Pancreas (tissue), 10 donors: ENCODE data around the gene SUGP2. TPM values are rescaled to one million over a fixed set of nuclear protein-coding genes. Genes with fewer than 3 reads are reported as not detected.

Experiments used
- ATAC-seq, 4 donors: fragments of 200-7000 bp; cut with Tn5 transposase; one replicate each; pipeline versions ENCODE4 v1.8.0 to v1.9.1; 2020; ENCODE audit warnings: mild to moderate bottlenecking in 4 of 4, moderate library complexity in 4 of 4
- DNase-seq, 6 donors: peaks; one replicate each; pipeline ENCODE4 v3.0.0-alpha.2; 2020
- FAIRE-seq: peaks from 2 replicates; lab custom pipeline; 2012; peaks lifted over from hg19 to GRCh38; lab: Jason Lieb, UNC
- H3K27ac ChIP-seq, 4 donors: fragments of 200-600 bp; sonication (generic); 1 replicate in 3 of 4; 2 replicates in 1 of 4; pipeline versions ENCODE4 v1.5.0 to v1.8.0; 2020
- H3K27me3 ChIP-seq, 4 donors: fragments of 200-600 bp; one replicate each; pipeline ENCODE4 v1.8.0; 2021
- H3K36me3 ChIP-seq, 3 donors: fragments of 200-600 bp; sonication (generic) in 1 of 3; one replicate each; pipeline versions ENCODE4 v1.5.0 to v1.8.0; 2020 to 2021
- H3K4me1 ChIP-seq, 3 donors: fragments of 200-600 bp; one replicate each; pipeline ENCODE4 v1.8.0; 2021
- H3K4me3 ChIP-seq, 4 donors: fragments of 200-600 bp; sonication (generic) in 2 of 4; one replicate each; pipeline versions ENCODE4 v1.5.0 to v1.8.0; 2020 to 2021
- H3K9me3 ChIP-seq, 4 donors: fragments of 200-600 bp; one replicate each; pipeline ENCODE4 v1.8.0; 2021
- CTCF ChIP-seq, 4 donors: fragments of 200-600 bp; sonication (generic) in 3 of 4; IDR thresholded peaks; one replicate each; pipeline versions ENCODE4 v1.5.0 to v1.8.0; 2021; ENCODE audit warnings: antibody characterized with exemption in 4 of 4
- WGBS, 2 donors: extraction: QIAGEN DNeasy Blood & Tissue Kit; methylation state at CpG; one replicate each; pipeline ENCODE4 v1.1.7; 2013; 5-methylcytosine and 5-hydroxymethylcytosine counted together
- intact Hi-C, 3 donors: fragments of 100-400 bp; cut with DNase I; formaldehyde crosslinking; loops; one replicate each; pipeline versions ENCODE4 v1.11.1 to v1.14.2; 2022
- polyA plus RNA-seq, 2 donors: library from polyadenylated mRNA; stranded (reverse); fragments of 200-250 nt; gene quantifications; one replicate each; pipeline ENCODE4 v1.2.3, GENCODE V29; 2013
- total RNA-seq, 6 donors: library from RNA; stranded (reverse); fragmentation: NEBNext Ultra II Directional in 4 of 6; extraction: Animal tissue kit (Norgen Biotek cat#: 25700) in 4 of 6; gene quantifications; one replicate each; pipeline versions ENCODE4 v1.2.1 to v1.2.4, GENCODE V29; 2021 to 2023
- donor health status: healthy with polysubstance abuse.
- donor health status: DM: no; HTN: no; CAD: no; lungs with moderate emphysema.
- donor health status: DM: no; HTN: no; CAD: no.
- donor health status: control.
- donor health status: control.
- donor health status: Bipolar disorder and iron deficiency.
- donor health status: DM: yes; HTN: yes; CAD: no.
- donor health status: DM: no; HTN: no; CAD: no.
- donor health status: DM: no; HTN: no; CAD: no.
- donor health status: DM: yes; HTN: yes; CAD: no.

Gene SUGP2
- total and polyA plus RNA-seq, 8 donors = 15.4 to 60.6 (median 25.3) TPM

GRCh38 chr19:19043881-19044280 lies 10.6 kb upstream of the SUGP2 start:
- Histone ChIP-seq H3K27ac (no peak overlapping the region), H3K4me1 (peaks cover 0 to 4% (median 0%) of the 10 kb centered on the region in 3 donors), H3K9me3 (no peaks in the 10 kb centered on the region), H3K4me3 (no peak overlapping the region), H3K27me3 (no peaks in the 10 kb centered on the region), H3K36me3 (no peaks in the 10 kb centered on the region)
- FAIRE-seq = no peak
- no peak for TF ChIP-seq CTCF (IDR thresholded peaks at IDR 0.05)
- intact Hi-C loops = no loop called here
- ATAC-seq = no peak
- DNase-seq = peak in 1 of 6 donors; percentile 13
- WGBS, 2 donors = 92% methylated on average over 6 of the region's 6 CpGs

- no peaks in the 10 kb centered on the region for H3K36me3 ChIP-seq
- no peaks in the 10 kb centered on the region for H3K27me3 ChIP-seq
These were observed 10.2 kb upstream of the SUGP2 start for GRCh38 chr19:19043481-19043880.

GRCh38 chr19:19042732-19043280 lies 9.5 kb upstream of the SUGP2 start:
- no peaks in the 10 kb centered on the region for H3K9me3 ChIP-seq
- H3K27ac ChIP-seq = no peak overlapping the region
- no peak overlapping the region for H3K4me3 ChIP-seq
- DNase-seq = peak in 1 of 6 donors; percentile 57
- TF ChIP-seq CTCF (IDR thresholded peaks at IDR 0.05) = no peak
- H3K27me3 ChIP-seq = no peaks in the 10 kb centered on the region
- no peak for FAIRE-seq
- intact Hi-C loops = no loop called here
- peaks cover 0 to 4% (median 0%) of the 10 kb centered on the region in 3 donors for H3K4me1 ChIP-seq
- 90 to 93% methylated on average over 13 of the region's 13 CpGs for WGBS, 2 donors
- no peaks in the 10 kb centered on the region for H3K36me3 ChIP-seq
- ATAC-seq = no peak

More at GRCh38 chr19:19043481-19043880, 10.2 kb upstream of the SUGP2 start:
- no peak for ATAC-seq
- Histone ChIP-seq H3K4me1 (peaks cover 0 to 4% (median 0%) of the 10 kb centered on the region in 3 donors), H3K9me3 (no peaks in the 10 kb centered on the region), H3K4me3 (no peak overlapping the region), H3K27ac (no peak overlapping the region)
- intact Hi-C loops = no loop called here
- no peak for FAIRE-seq
- 80 to 98% methylated on average over 6 of the region's 6 CpGs for WGBS, 2 donors
- no peak for TF ChIP-seq CTCF (IDR thresholded peaks at IDR 0.05)
- peak in 1 of 6 donors; percentile 52 for DNase-seq

- 28 to 30% methylated on average over 7 of the region's 7 CpGs for WGBS, 2 donors
- Histone ChIP-seq H3K27ac (peak overlapping the region in 1 of 4 donors; percentile 16), H3K4me1 (peaks cover 0 to 4% (median 0%) of the 10 kb centered on the region in 3 donors), H3K4me3 (no peak overlapping the region), H3K36me3 (no peaks in the 10 kb centered on the region), H3K27me3 (no peaks in the 10 kb centered on the region), H3K9me3 (no peaks in the 10 kb centered on the region)
- intact Hi-C loops = no loop called here
- DNase-seq (peak in 5 of 6 donors; percentile 58 to 85 (median 80)), FAIRE-seq (no peak), ATAC-seq (peak; percentile 85 to 94 (median 91))
- no peak for TF ChIP-seq CTCF (IDR thresholded peaks at IDR 0.05)
These were observed 7.1 kb upstream of the SUGP2 start for GRCh38 chr19:19040417-19040816.

- intact Hi-C loops = no loop called here
- no peak for TF ChIP-seq CTCF (IDR thresholded peaks at IDR 0.05)
- Histone ChIP-seq H3K27ac (no peak overlapping the region), H3K36me3 (no peaks in the 10 kb centered on the region), H3K9me3 (no peaks in the 10 kb centered on the region), H3K4me1 (peaks cover 0 to 4% (median 0%) of the 10 kb centered on the region in 3 donors), H3K27me3 (no peaks in the 10 kb centered on the region), H3K4me3 (no peak overlapping the region)
- FAIRE-seq (no peak), ATAC-seq (no peak), DNase-seq (no peak)
- 70 to 80% methylated on average over 4 of the region's 4 CpGs for WGBS, 2 donors
These were observed 6.6 kb upstream of the SUGP2 start for GRCh38 chr19:19039901-19040300.
